Natural killer cell (primary cell): ENCODE results near the gene AFAP1. TPM values are rescaled to one million over a fixed set of nuclear protein-coding genes. Genes with fewer than 3 reads are reported as not detected.

ENCODE experiments used
- ATAC-seq, 3 donors: fragments of 150-1000 bp in 2 of 3; fragments of 200-7000 bp in 1 of 3; cut with Tn5 transposase; 1 replicate in 1 of 3; 2 replicates in 2 of 3; pipeline ENCODE4 v1.10.0; 2021; ENCODE audit warnings: mild to moderate bottlenecking in 2 of 3, moderate library complexity in 2 of 3
- DNase-seq, 2 donors: peaks; one replicate each; pipeline versions ENCODE4 v3.0.0 to v3.0.0-alpha.2; 2013 to 2021; ENCODE audit warnings: mixed read lengths in 1 of 2
- H3K27ac ChIP-seq: one replicate; pipeline ENCODE4 v1.5.1; 2013; ENCODE audit warnings: mild to moderate bottlenecking, low read length
- H3K27me3 ChIP-seq: one replicate; pipeline ENCODE4 v1.6.1; 2013; ENCODE audit warnings: low read length; ENCODE audit not compliant: control insufficient read depth, insufficient read depth
- H3K36me3 ChIP-seq: one replicate; pipeline ENCODE4 v1.6.1; 2013; ENCODE audit warnings: low read length; ENCODE audit not compliant: control insufficient read depth, insufficient read depth
- H3K4me1 ChIP-seq: one replicate; pipeline ENCODE4 v1.6.1; 2013; ENCODE audit warnings: low read length; ENCODE audit not compliant: control insufficient read depth, insufficient read depth
- H3K4me3 ChIP-seq: one replicate; pipeline ENCODE4 v1.5.1; 2013; ENCODE audit warnings: low read length
- H3K9me3 ChIP-seq: one replicate; pipeline ENCODE4 v1.6.1; 2013; ENCODE audit warnings: low read length; ENCODE audit not compliant: control insufficient read depth, insufficient read depth
- H3K27ac Mint-ChIP-seq, 2 donors: one replicate each; pipeline ENCODE4 v1.8.0; 2022; ENCODE audit warnings: mild to moderate bottlenecking in 2 of 2, mixed read lengths in 2 of 2, moderate library complexity in 1 of 2
- H3K27me3 Mint-ChIP-seq, 2 donors: one replicate each; pipeline ENCODE4 v1.8.0; 2022; ENCODE audit warnings: low read depth in 2 of 2, mixed read lengths in 2 of 2
- H3K36me3 Mint-ChIP-seq: one replicate; pipeline ENCODE4 v1.8.0; 2022; ENCODE audit warnings: mixed read lengths
- H3K4me1 Mint-ChIP-seq, 2 donors: one replicate each; pipeline ENCODE4 v1.8.0; 2022; ENCODE audit warnings: mixed read lengths in 2 of 2
- H3K4me3 Mint-ChIP-seq: one replicate; pipeline ENCODE4 v1.8.0; 2022; ENCODE audit warnings: mild to moderate bottlenecking, moderate library complexity, mixed read lengths
- H3K9me3 Mint-ChIP-seq, 2 donors: one replicate each; pipeline ENCODE4 v1.8.0; 2022; ENCODE audit warnings: mixed read lengths in 2 of 2
- WGBS: methylation state at CpG from one replicate; pipeline ENCODE4 v1.1.7; 2013; ENCODE audit warnings: missing lambda C conversion rate; ENCODE audit not compliant: insufficient coverage; 5-methylcytosine and 5-hydroxymethylcytosine counted together
- intact Hi-C: fragments of 100-400 bp; cut with micrococcal nuclease; formaldehyde crosslinking; loops from one replicate; pipeline ENCODE4 v1.14.2; 2022
- total RNA-seq, 4 donors: library from RNA; stranded (reverse); fragments of 120-200 nt in 1 of 4; gene quantifications; one replicate each; pipeline versions ENCODE4 v1.2.3 to v1.2.4, GENCODE V29; 2013 to 2022
- TF ChIP-seq, protein P1 (sequence below): fragments of 200-600 bp; IDR thresholded peaks from one replicate; pipeline ENCODE4 v1.8.0; 2022; ENCODE audit warnings: antibody characterized with exemption

Gene AFAP1
- total RNA-seq, 3 donors from 2014 or later (not counting 1 experiment from before 2014, with no cell fraction given): 4.9 to 12.5 (median 9.5) TPM

DNA sequence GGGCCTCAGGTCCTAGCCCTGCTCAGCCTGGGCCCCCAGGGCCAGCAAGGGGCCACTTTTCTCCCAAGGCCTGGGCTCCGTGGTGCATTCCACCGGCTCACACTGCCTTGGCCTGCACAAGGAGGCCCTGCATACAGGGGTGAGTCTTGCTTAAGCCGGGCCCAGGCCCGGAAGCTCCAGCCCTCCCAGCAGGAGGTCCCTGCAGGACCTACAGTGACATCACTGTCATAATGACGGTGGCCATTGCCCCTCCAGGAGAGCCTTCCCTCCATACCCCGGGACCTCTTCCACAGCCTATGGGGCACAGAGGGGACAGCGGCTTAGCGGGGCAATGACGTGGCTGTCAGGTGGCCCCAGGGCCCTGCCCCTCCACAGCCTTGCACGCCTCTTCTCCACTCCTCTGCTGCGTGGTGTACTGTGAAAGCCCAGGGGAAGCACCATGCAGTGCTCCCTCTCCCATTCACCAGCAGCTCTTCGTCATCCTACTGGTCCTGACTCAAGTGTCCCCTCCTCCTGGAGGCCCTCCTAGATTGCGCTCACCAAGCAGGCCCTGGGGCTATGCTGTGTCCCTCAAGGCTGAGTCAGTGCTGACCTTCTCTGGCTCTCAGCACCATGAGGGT is 32.3 kb upstream of the AFAP1 start:
- no peaks in the 10 kb centered on the region for H3K36me3 ChIP-seq
- Mint-ChIP-seq H3K27me3 (no peaks in the 10 kb centered on the region), H3K4me1 (peaks cover 71 to 96% of the 10 kb centered on the region in 2 donors), H3K9me3 (no peaks in the 10 kb centered on the region), H3K36me3 (no peaks in the 10 kb centered on the region), H3K27ac (peak overlapping the region; percentile 99 to 100), H3K4me3 (peak overlapping the region; percentile 97)
- TF ChIP-seq, protein P1, sequence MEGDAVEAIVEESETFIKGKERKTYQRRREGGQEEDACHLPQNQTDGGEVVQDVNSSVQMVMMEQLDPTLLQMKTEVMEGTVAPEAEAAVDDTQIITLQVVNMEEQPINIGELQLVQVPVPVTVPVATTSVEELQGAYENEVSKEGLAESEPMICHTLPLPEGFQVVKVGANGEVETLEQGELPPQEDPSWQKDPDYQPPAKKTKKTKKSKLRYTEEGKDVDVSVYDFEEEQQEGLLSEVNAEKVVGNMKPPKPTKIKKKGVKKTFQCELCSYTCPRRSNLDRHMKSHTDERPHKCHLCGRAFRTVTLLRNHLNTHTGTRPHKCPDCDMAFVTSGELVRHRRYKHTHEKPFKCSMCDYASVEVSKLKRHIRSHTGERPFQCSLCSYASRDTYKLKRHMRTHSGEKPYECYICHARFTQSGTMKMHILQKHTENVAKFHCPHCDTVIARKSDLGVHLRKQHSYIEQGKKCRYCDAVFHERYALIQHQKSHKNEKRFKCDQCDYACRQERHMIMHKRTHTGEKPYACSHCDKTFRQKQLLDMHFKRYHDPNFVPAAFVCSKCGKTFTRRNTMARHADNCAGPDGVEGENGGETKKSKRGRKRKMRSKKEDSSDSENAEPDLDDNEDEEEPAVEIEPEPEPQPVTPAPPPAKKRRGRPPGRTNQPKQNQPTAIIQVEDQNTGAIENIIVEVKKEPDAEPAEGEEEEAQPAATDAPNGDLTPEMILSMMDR: no peak
- no peaks in the 10 kb centered on the region for H3K9me3 ChIP-seq
- WGBS: 86% methylated on average over 13 of the region's 13 CpGs
- H3K27ac ChIP-seq: peak overlapping the region; percentile 96
- intact Hi-C loops: loop anchor here (5.0 kb wide), 1 partner anchor 35 kb away; the partner anchor contains the start of gene AFAP1
- ATAC-seq: no peak
- H3K4me1 ChIP-seq: peaks cover 71% of the 10 kb centered on the region
- no peaks in the 10 kb centered on the region for H3K27me3 ChIP-seq
- H3K4me3 ChIP-seq: no peak overlapping the region
- DNase-seq: peak in 1 of 2 donors; percentile 35

DNA sequence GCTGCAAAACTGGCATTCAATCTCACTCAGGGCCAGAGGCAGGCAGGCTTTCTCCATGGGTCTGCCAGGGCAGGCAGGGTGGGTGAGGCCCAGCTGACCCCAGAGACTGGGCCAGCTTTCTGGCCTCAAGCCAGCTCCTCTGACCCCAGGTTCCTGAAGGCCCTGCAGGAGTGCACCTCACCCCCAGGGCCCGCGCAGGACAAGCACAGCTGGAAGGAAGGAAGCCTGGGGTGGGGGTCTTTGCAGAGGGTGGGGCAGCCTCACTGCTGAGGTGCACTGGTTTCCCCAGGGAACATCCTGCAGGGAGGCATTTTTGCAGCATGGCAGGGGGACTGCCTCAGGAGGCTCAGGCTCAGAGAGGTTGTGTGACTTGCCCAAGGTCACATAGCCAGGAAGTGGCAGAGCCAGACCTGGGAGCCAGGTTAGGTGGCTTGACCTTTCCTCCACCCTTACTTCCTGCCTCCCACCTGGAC is 31.5 kb upstream of the AFAP1 start:
- peaks cover 79% of the 10 kb centered on the region for H3K4me1 ChIP-seq
- Mint-ChIP-seq H3K27me3 (no peaks in the 10 kb centered on the region), H3K4me1 (peaks cover 74 to 96% of the 10 kb centered on the region in 2 donors), H3K27ac (peak overlapping the region; percentile 99 to 100), H3K36me3 (no peaks in the 10 kb centered on the region), H3K9me3 (no peaks in the 10 kb centered on the region), H3K4me3 (peak overlapping the region; percentile 97)
- peak overlapping the region; percentile 54 for H3K4me3 ChIP-seq
- H3K27ac ChIP-seq: peak overlapping the region; percentile 96
- no peaks in the 10 kb centered on the region for H3K27me3 ChIP-seq
- H3K9me3 ChIP-seq: no peaks in the 10 kb centered on the region
- no peak for DNase-seq
- WGBS: 66% methylated on average over 2 of the region's 2 CpGs
- no peaks in the 10 kb centered on the region for H3K36me3 ChIP-seq
- TF ChIP-seq, protein P1: no peak
- intact Hi-C loops: loop anchor here (5.0 kb wide), 1 partner anchor 34 kb away; the partner anchor contains the start of gene AFAP1
- no peak for ATAC-seq

DNA sequence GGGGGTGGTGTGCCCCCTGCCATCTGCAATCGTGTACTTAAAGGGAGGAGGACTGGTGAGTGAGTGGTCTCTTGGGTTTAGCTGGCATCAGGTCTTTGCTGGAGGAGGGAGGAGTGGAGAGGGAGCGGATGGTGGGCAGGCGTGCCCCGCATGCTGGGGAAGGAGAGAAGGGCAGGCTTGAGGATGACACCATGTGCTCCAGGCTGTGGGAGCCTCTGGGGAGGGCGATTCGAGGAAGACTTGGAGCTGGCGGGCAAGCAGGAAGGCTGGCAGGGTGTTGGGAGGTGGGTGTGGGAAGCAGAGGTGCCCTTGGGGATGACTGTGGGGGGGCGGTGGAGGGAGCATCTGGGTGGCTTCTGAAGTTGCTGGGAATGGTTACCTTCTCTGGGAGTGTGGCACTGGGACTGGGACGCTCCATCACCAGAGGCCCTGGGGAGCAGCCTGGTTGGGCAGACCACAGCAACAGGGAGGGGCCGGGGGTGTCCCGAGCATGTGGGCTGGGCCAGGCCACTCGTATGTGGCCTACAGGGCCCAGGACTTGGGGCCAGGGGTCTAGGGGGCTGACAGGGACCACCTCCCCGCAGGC is 30.8 kb upstream of the AFAP1 start:
- Histone ChIP-seq H3K36me3 (no peaks in the 10 kb centered on the region), H3K4me1 (peaks cover 87% of the 10 kb centered on the region), H3K27me3 (no peaks in the 10 kb centered on the region), H3K27ac (peak overlapping the region; percentile 96), H3K9me3 (no peaks in the 10 kb centered on the region), H3K4me3 (peak overlapping the region; percentile 54)
- intact Hi-C loops: loop anchor here (5.0 kb wide), 1 partner anchor 33 kb away; the partner anchor contains the start of gene AFAP1
- H3K9me3 Mint-ChIP-seq: no peaks in the 10 kb centered on the region
- H3K27me3 Mint-ChIP-seq: no peaks in the 10 kb centered on the region
- TF ChIP-seq, protein P1: no peak
- ATAC-seq: no peak
- H3K27ac Mint-ChIP-seq: peak overlapping the region; percentile 99 to 100
- DNase-seq: no peak
- 46% methylated on average over 13 of the region's 13 CpGs for WGBS
- H3K4me1 Mint-ChIP-seq: peaks cover 74 to 96% of the 10 kb centered on the region in 2 donors
- no peaks in the 10 kb centered on the region for H3K36me3 Mint-ChIP-seq
- H3K4me3 Mint-ChIP-seq: peak overlapping the region; percentile 97
